GM06990 (cell line): ENCODE data around the gene ATP6V0E1.

Experiments used
- DNase-seq: peaks from one replicate; pipeline ENCODE4 v3.0.0-alpha.2; 2011; ENCODE audit not compliant: insufficient read length; ENCODE audit errors: extremely low read depth
- H3K27me3 ChIP-seq: replicated peaks from 2 replicates; pipeline ENCODE4 v1.6.0; 2011; ENCODE audit warnings: low read length; ENCODE audit not compliant: control insufficient read depth, insufficient read depth
- H3K36me3 ChIP-seq: 2 replicates; pipeline ENCODE4 v1.5.1; 2011; ENCODE audit warnings: low read length; ENCODE audit not compliant: control insufficient read depth, insufficient read depth
- H3K4me3 ChIP-seq: replicated peaks from 2 replicates; pipeline ENCODE4 v1.5.1; 2011; ENCODE audit warnings: low read depth, mild to moderate bottlenecking, control low read depth, low read length
- CTCF ChIP-seq: IDR thresholded peaks from 2 replicates; pipeline ENCODE4 v1.5.1; 2011; ENCODE audit warnings: low read length, control low read depth, mild to moderate bottlenecking, inconsistent platforms; ENCODE audit not compliant: insufficient read depth, poor library complexity, severe bottlenecking

The ATP6V0E1 gene

GRCh38 chr5:172940268-172941066 is 43.1 kb upstream of the ATP6V0E1 start:
- no peak for TF ChIP-seq CTCF
- H3K27me3 ChIP-seq: no peaks in the 10 kb centered on the region
- no peak for DNase-seq
- H3K36me3 ChIP-seq: peaks cover 31% of the 10 kb centered on the region
- H3K4me3 ChIP-seq: no peak overlapping the region

GRCh38 chr5:172941067-172941516 is 42.5 kb upstream of the ATP6V0E1 start:
- Histone ChIP-seq H3K36me3 (peaks cover 26% of the 10 kb centered on the region), H3K27me3 (no peaks in the 10 kb centered on the region), H3K4me3 (no peak overlapping the region)
- no peak for TF ChIP-seq CTCF
- no peak for DNase-seq

GRCh38 chr5:172942556-172942955 is 41.0 kb upstream of the ATP6V0E1 start:
- DNase-seq: no peak
- no peak overlapping the region for H3K4me3 ChIP-seq
- no peak for TF ChIP-seq CTCF
- H3K27me3 ChIP-seq: no peaks in the 10 kb centered on the region
- H3K36me3 ChIP-seq: peaks cover 24% of the 10 kb centered on the region

GRCh38 chr5:172943283-172943841 is 40.2 kb upstream of the ATP6V0E1 start:
- no peaks in the 10 kb centered on the region for H3K27me3 ChIP-seq
- no peak for TF ChIP-seq CTCF
- H3K4me3 ChIP-seq: no peak overlapping the region
- no peak for DNase-seq
- peaks cover 20% of the 10 kb centered on the region for H3K36me3 ChIP-seq

- DNase-seq: no peak
- Histone ChIP-seq H3K36me3 (peaks cover 20% of the 10 kb centered on the region), H3K27me3 (no peaks in the 10 kb centered on the region), H3K4me3 (no peak overlapping the region)
- TF ChIP-seq CTCF: no peak
Measured at GRCh38 chr5:172943906-172944305, 39.7 kb upstream of the ATP6V0E1 start.
